GM23338 (cell line): Measurements from ENCODE around the gene TMEM88. TPM values are rescaled to one million over a fixed set of nuclear protein-coding genes. Genes with fewer than 3 reads are reported as not detected.
A peak's percentile ranks its signal among the peaks of the same experiment; 100 is the strongest.

Experiments used
- ATAC-seq: fragments of 200-7000 bp; cut with Tn5 transposase; 3 replicates; pipeline ENCODE4 v1.9.1; 2020
- DNase-seq: peaks from one replicate; pipeline ENCODE4 v3.0.0-alpha.2; 2015; ENCODE audit warnings: low spot score
- H2AFZ ChIP-seq: fragments of 200-600 bp; sonication (generic); 2 replicates; pipeline ENCODE4 v1.8.0; 2016; ENCODE audit warnings: antibody characterized with exemption, mild to moderate bottlenecking, moderate library complexity
- H3F3A ChIP-seq: fragments of 200-600 bp; sonication (generic); replicated peaks from 2 replicates; pipeline ENCODE4 v1.8.0; 2017; ENCODE audit warnings: antibody characterized with exemption, mixed run types, low read depth
- H3K27ac ChIP-seq: fragments of 200-600 bp; sonication (generic); 2 replicates; pipeline ENCODE4 v1.6.1; 2016; ENCODE audit warnings: low read depth
- H3K27me3 ChIP-seq: fragments of 200-600 bp; sonication (generic); 2 replicates; pipeline ENCODE4 v1.8.0; 2016; ENCODE audit warnings: mild to moderate bottlenecking, mixed run types, moderate library complexity; ENCODE audit not compliant: insufficient read depth
- H3K36me3 ChIP-seq: fragments of 200-600 bp; sonication (generic); 2 replicates; pipeline ENCODE4 v1.8.0; 2016; ENCODE audit warnings: mild to moderate bottlenecking; ENCODE audit not compliant: insufficient read depth
- H3K4me1 ChIP-seq: fragments of 200-600 bp; sonication (generic); 2 replicates; pipeline ENCODE4 v1.8.0; 2016; ENCODE audit warnings: mild to moderate bottlenecking, moderate library complexity; ENCODE audit not compliant: insufficient read depth
- H3K4me2 ChIP-seq: fragments of 200-600 bp; sonication (generic); 2 replicates; pipeline ENCODE4 v1.7.1; 2017; ENCODE audit warnings: mixed run types
- H3K4me3 ChIP-seq: fragments of 200-600 bp; sonication (generic); 2 replicates; pipeline ENCODE4 v1.6.1; 2016; ENCODE audit warnings: mixed run types
- H3K79me2 ChIP-seq: fragments of 200-600 bp; sonication (generic); replicated peaks from 2 replicates; pipeline ENCODE4 v1.8.0; 2017; ENCODE audit warnings: mild to moderate bottlenecking; ENCODE audit not compliant: insufficient read depth
- H3K9me2 ChIP-seq: fragments of 200-600 bp; sonication (generic); 2 replicates; pipeline ENCODE4 v1.8.0; 2017; ENCODE audit not compliant: insufficient read depth
- H4K20me1 ChIP-seq: fragments of 200-600 bp; sonication (generic); replicated peaks from 2 replicates; pipeline ENCODE4 v1.8.0; 2017; ENCODE audit warnings: mild to moderate bottlenecking; ENCODE audit not compliant: insufficient read depth
- H3K27ac Mint-ChIP-seq: 2 replicates; pipeline ENCODE4 v1.8.0; 2020; ENCODE audit warnings: inconsistent platforms, mild to moderate bottlenecking, moderate library complexity, mixed read lengths
- H3K27me3 Mint-ChIP-seq: 3 replicates; pipeline ENCODE4 v1.8.0; 2022; ENCODE audit warnings: low read depth, mild to moderate bottlenecking, moderate library complexity, mixed read lengths, inconsistent platforms; ENCODE audit not compliant: insufficient read depth, poor library complexity
- H3K36me3 Mint-ChIP-seq: 3 replicates; pipeline ENCODE4 v1.8.0; 2021; ENCODE audit warnings: low read depth, mild to moderate bottlenecking, inconsistent platforms, moderate library complexity, mixed read lengths
- H3K4me1 Mint-ChIP-seq: 3 replicates; pipeline ENCODE4 v1.8.0; 2020; ENCODE audit warnings: mild to moderate bottlenecking, inconsistent platforms, mixed read lengths
- H3K4me3 Mint-ChIP-seq: 3 replicates; pipeline ENCODE4 v1.8.0; 2021; ENCODE audit warnings: moderate library complexity, mild to moderate bottlenecking, inconsistent platforms, mixed read lengths
- H3K9me3 Mint-ChIP-seq: 3 replicates; pipeline ENCODE4 v1.8.0; 2020; ENCODE audit warnings: moderate library complexity, mild to moderate bottlenecking, inconsistent platforms, mixed read lengths
- CREB1 ChIP-seq: fragments of 250-450 bp; sonication (Bioruptor Pico); IDR thresholded peaks from 2 replicates; pipeline ENCODE4 v1.5.0; 2020; ENCODE audit warnings: low read depth, mild to moderate bottlenecking, moderate library complexity
- EZH2phosphoT487 ChIP-seq: fragments of 200-600 bp; sonication (generic); IDR thresholded peaks from one replicate; pipeline ENCODE4 v1.8.1; 2018; ENCODE audit warnings: antibody characterized with exemption; ENCODE audit not compliant: unreplicated experiment
- POLR2AphosphoS5 ChIP-seq: IDR thresholded peaks from 2 replicates; pipeline ENCODE4 v1.6.1; 2016; ENCODE audit warnings: antibody characterized with exemption, low read depth
- STAT1 ChIP-seq: IDR thresholded peaks from one replicate; pipeline ENCODE4 v1.6.1; 2016; ENCODE audit warnings: antibody characterized with exemption; ENCODE audit not compliant: unreplicated experiment
- ZNF114 ChIP-seq: fragments of 250-450 bp; sonication (Bioruptor Pico); IDR thresholded peaks from 2 replicates; pipeline ENCODE4 v1.5.0; 2020; ENCODE audit warnings: mild to moderate bottlenecking, moderate library complexity
- ZNF462 ChIP-seq: fragments of 250-450 bp; sonication (Bioruptor Pico); IDR thresholded peaks from 2 replicates; pipeline ENCODE4 v1.5.0; 2020; ENCODE audit warnings: mild to moderate bottlenecking, moderate library complexity
- polyA plus RNA-seq: library from polyadenylated mRNA; unstranded; fragments of >200 nt; fragmentation: Nextera tagmentation; extraction: Ambion mirVana; gene quantifications from 2 replicates; pipeline ENCODE4 v1.2.1, GENCODE V29; 2016
- total RNA-seq: library from RNA; depleted of rRNA; stranded (reverse); fragments of >200 nt; shearing (Covaris generic); gene quantifications from 2 replicates; pipeline ENCODE4 v1.2.3, GENCODE V29; 2014
- TF ChIP-seq, protein P1 (sequence below), 2 experiments: fragments of 200-600 bp in 1 of 2; sonication (generic) in 1 of 2; conservative IDR thresholded peaks; 2 replicates each; pipeline versions ENCODE4 v1.5.1 to v1.6.1; 2016 to 2017; ENCODE audit warnings: antibody characterized with exemption in 2 of 2, low read depth in 2 of 2, mild to moderate bottlenecking in 2 of 2, moderate library complexity in 1 of 2
- TF ChIP-seq, protein P2 (sequence below): IDR thresholded peaks from 2 replicates; pipeline ENCODE4 v1.6.1; 2016; ENCODE audit warnings: antibody characterized with exemption

The TMEM88 gene
- total and polyA plus RNA-seq, 2 experiments from 2014 or later, result 0.58 to 0.97 TPM

- H3K4me1 ChIP-seq, result no peaks in the 10 kb centered on the region
- Mint-ChIP-seq H3K9me3 (no peaks in the 10 kb centered on the region), H3K4me1 (no peaks in the 10 kb centered on the region), H3K4me3 (no peak overlapping the region), H3K27ac (no peak overlapping the region), H3K27me3 (peaks cover 10% of the 10 kb centered on the region), H3K36me3 (peaks cover 26% of the 10 kb centered on the region)
- no peaks in the 10 kb centered on the region for H3F3A ChIP-seq
- H3K27ac ChIP-seq, result no peak overlapping the region
- no peaks in the 10 kb centered on the region for H3K36me3 ChIP-seq
- no peak for DNase-seq
- no peaks in the 10 kb centered on the region for H3K9me2 ChIP-seq
- TF ChIP-seq, protein P1, sequence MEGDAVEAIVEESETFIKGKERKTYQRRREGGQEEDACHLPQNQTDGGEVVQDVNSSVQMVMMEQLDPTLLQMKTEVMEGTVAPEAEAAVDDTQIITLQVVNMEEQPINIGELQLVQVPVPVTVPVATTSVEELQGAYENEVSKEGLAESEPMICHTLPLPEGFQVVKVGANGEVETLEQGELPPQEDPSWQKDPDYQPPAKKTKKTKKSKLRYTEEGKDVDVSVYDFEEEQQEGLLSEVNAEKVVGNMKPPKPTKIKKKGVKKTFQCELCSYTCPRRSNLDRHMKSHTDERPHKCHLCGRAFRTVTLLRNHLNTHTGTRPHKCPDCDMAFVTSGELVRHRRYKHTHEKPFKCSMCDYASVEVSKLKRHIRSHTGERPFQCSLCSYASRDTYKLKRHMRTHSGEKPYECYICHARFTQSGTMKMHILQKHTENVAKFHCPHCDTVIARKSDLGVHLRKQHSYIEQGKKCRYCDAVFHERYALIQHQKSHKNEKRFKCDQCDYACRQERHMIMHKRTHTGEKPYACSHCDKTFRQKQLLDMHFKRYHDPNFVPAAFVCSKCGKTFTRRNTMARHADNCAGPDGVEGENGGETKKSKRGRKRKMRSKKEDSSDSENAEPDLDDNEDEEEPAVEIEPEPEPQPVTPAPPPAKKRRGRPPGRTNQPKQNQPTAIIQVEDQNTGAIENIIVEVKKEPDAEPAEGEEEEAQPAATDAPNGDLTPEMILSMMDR (conservative IDR thresholded peaks at IDR 0.05; ENCODE audit: low read depth in 2 of 2), result peak in 1 of 2 experiments; percentile 45; a peak in 2 of 4 replicates
- no peak for TF ChIP-seq ZNF114 (CRISPR knock-in tag)
- no peak overlapping the region for H3K4me2 ChIP-seq
- H3K4me3 ChIP-seq, result no peak overlapping the region
- no peak overlapping the region for H2AFZ ChIP-seq
- ATAC-seq, result no peak
- no peaks in the 10 kb centered on the region for H3K79me2 ChIP-seq
- H4K20me1 ChIP-seq, result no peaks in the 10 kb centered on the region
- H3K27me3 ChIP-seq, result no peaks in the 10 kb centered on the region
Observed at GRCh38 chr17:7897773-7898172, 42.9 kb downstream of the TMEM88 start.

DNA sequence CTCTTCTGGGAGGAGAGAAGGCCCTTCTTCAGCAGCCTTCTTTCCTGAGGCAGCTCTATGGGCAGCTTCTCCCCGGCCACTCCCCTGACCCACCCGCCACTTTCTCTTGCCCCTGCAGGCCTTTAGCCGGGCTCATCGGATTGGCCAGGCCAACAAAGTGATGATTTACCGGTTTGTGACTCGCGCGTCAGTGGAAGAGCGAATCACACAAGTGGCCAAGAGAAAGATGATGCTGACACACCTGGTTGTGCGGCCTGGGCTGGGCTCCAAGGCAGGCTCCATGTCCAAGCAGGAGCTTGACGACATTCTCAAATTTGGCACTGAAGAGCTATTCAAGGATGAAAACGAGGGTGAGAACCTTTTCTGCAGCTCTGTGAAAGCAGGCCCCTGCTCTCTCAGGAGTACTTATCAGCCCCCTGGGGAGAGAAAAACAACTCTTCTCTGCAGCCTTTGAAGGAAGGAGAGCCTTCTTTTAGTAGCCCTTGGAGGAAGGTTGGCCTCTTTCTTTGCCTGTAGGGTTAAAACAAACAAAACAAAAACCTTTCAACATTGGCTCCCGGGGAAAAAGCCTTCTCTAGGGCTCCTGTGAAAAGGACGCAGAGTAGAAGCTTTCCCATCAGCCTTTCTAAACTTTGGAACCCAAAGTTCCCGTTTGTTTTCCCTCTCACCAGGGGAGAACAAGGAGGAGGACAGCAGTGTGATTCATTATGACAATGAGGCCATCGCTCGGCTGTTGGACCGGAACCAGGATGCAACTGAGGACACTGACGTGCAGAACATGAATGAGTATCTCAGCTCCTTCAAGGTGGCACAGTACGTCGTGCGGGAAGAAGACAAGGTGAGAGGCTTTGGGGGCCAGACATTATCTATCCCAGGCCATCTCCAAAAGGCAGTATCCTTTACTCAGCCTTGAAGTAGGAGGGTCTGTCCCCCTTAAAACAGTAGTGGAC, 48.6 kb downstream of the TMEM88 start:
- Mint-ChIP-seq H3K27me3 (peaks cover 10% of the 10 kb centered on the region), H3K4me1 (0 out of 3 replicates have a peak, but pooled peaks cover 3% of the 10 kb centered on the region), H3K4me3 (no peak overlapping the region), H3K36me3 (peaks cover 21% of the 10 kb centered on the region; the same call in 2 of the 3 replicates), H3K9me3 (no peaks in the 10 kb centered on the region), H3K27ac (peak overlapping the region; percentile 57; the same call in 1 of the 2 replicates)
- H3K36me3 ChIP-seq, result no peaks in the 10 kb centered on the region
- H3K9me2 ChIP-seq, result no peaks in the 10 kb centered on the region
- H3K27me3 ChIP-seq, result no peaks in the 10 kb centered on the region
- DNase-seq (no peak), ATAC-seq (peak; percentile 65)
- H2AFZ ChIP-seq, result no peak overlapping the region
- no peak overlapping the region for H3K4me3 ChIP-seq
- no peaks in the 10 kb centered on the region for H3F3A ChIP-seq
- H4K20me1 ChIP-seq, result no peaks in the 10 kb centered on the region
- H3K4me1 ChIP-seq, result no peaks in the 10 kb centered on the region
- no peak overlapping the region for H3K27ac ChIP-seq
- H3K79me2 ChIP-seq, result no peaks in the 10 kb centered on the region
- no peak overlapping the region for H3K4me2 ChIP-seq
- no peak for TF ChIP-seq STAT1
- TF ChIP-seq, protein P2, sequence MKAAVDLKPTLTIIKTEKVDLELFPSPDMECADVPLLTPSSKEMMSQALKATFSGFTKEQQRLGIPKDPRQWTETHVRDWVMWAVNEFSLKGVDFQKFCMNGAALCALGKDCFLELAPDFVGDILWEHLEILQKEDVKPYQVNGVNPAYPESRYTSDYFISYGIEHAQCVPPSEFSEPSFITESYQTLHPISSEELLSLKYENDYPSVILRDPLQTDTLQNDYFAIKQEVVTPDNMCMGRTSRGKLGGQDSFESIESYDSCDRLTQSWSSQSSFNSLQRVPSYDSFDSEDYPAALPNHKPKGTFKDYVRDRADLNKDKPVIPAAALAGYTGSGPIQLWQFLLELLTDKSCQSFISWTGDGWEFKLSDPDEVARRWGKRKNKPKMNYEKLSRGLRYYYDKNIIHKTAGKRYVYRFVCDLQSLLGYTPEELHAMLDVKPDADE, result no peak
- TF ChIP-seq, protein P1 (conservative IDR thresholded peaks at IDR 0.05; ENCODE audit: low read depth in 2 of 2), result no peak
- TF ChIP-seq CREB1, result no peak
- no peak for TF ChIP-seq POLR2AphosphoS5
- TF ChIP-seq EZH2phosphoT487, result no peak
- TF ChIP-seq ZNF114 (CRISPR knock-in tag), result no peak
- no peak for TF ChIP-seq ZNF462 (CRISPR knock-in tag)
